Measurements from ENCODE around the gene CEP126.

DNA sequence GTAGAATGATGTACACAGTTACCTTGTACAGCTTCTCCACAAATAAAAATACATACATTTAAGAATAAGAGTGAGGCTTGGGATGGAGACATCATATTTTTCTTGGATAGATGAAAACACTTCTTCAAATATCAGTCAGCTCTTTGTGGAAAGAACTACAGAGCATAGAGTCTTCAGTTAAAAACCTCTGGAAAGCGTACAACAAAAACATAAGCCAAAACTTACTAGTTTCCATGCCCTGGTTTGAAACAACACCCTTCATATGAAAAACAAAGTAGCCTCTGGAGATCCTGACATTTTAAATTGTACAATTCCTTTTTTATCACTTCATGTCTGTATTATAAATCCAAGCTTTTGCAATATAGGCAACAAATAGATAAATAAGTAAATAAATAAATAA is 7.0 kb upstream of the CEP126 start:
- TF ChIP-seq POLR2AphosphoS5 (IDR thresholded peaks at IDR 0.05; ENCODE audit: low read depth, low read length) (no peak), TAF1 (IDR thresholded peaks at IDR 0.05; ENCODE audit: borderline replicate concordance, low read depth, low read length) (no peak), POLR2A (IDR thresholded peaks at IDR 0.05; ENCODE audit: low read depth, low read length) (no peak)

Measured in GM12892 (cell line).